HG02763 (cell line): ENCODE data around the gene HSD17B2.
"Not testable (repeated sequence)": the region's sequence is repeated elsewhere in the genome, so short reads cannot be mapped to it uniquely, and the experiment has no call there.

Experiments
- ATAC-seq: cut with Tn5 transposase; IDR thresholded peaks from one replicate; pipeline ENCODE4 v1.9.1; 2021; ENCODE audit warnings: mild to moderate bottlenecking, moderate library complexity; ENCODE audit not compliant: unreplicated experiment

The HSD17B2 gene

GRCh38 chr16:82074019-82074558 lies 39.0 kb downstream of the HSD17B2 start:
- no peak for ATAC-seq

- no peak for ATAC-seq
Observed at GRCh38 chr16:82078125-82078524, 43.1 kb downstream of the HSD17B2 start.

DNA sequence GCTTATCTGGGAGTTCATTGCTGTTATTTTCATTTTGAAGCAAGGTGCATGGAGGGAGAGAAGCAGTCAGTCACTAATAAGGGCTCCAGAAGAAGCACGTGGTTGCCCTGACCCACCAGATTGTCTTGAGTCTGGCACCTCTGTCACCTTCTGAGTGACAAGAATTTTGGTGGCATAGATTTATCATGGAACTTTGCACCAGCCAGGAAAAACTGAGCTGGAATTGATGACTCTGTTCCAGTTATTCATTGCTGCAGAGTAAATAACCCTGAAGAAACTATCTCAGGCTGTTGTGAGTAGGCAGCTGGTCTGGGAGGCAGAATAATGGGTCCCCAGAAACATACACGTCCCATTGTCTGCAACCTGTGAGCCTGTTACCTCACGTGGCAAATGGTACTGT lies 44.8 kb downstream of the HSD17B2 start:
- ATAC-seq: no peak

- no peak for ATAC-seq
Observed at GRCh38 chr16:82081264-82081663, 46.2 kb downstream of the HSD17B2 start.

DNA sequence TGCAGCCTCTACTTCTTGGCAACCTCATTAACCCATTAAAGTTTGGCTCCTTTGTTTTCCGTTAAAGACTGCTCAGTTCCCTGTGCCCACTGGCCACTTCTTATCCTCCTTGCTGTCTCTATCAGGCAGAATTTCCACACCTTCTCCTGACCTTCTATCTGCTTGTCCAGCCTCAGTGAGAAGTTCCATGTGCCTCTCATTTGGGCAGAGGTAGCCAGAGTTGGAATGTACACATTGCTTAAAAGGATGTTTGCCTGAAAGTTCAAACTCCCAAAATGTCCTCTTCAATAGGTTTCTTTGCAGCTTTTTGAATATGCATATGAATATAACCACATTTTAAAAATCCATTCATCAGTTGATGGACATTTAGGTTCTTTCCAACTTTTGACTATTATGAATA lies 47.0 kb downstream of the HSD17B2 start:
- no peak for ATAC-seq

DNA sequence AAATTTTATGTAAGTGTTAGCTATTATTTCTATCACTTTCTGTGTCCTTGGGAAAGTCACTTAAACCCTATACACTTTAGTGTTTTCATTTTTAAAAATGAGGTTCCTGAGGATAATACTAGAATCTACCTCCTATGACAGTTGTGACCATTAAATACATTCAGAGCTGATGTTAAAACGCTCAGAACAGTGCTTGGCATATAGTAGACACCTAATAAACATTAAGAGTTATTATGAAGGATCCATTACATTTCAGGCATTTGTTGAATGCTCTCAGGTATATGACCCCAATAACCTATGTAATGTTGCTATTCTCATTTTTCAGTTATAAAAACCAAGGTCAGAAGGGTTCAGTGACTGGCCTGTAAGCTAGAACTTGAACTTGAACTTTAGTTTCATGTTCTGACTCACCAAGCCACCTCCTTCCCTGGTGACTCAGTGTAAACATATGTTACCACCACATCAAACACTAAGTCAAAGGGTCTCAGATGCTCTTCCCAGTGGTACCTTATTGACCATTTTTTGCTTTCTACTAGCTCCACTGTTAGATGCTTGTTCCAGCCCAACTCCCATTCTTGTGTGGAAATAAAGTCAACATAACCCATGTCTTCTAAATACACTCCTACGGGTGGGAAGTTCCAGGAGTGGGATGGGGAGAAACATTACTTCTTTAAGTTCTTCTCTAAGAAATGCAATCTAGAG lies 47.6 kb downstream of the HSD17B2 start:
- ATAC-seq: no peak

GRCh38 chr16:82083710-82084353 lies 48.8 kb downstream of the HSD17B2 start:
- ATAC-seq: no peak

DNA sequence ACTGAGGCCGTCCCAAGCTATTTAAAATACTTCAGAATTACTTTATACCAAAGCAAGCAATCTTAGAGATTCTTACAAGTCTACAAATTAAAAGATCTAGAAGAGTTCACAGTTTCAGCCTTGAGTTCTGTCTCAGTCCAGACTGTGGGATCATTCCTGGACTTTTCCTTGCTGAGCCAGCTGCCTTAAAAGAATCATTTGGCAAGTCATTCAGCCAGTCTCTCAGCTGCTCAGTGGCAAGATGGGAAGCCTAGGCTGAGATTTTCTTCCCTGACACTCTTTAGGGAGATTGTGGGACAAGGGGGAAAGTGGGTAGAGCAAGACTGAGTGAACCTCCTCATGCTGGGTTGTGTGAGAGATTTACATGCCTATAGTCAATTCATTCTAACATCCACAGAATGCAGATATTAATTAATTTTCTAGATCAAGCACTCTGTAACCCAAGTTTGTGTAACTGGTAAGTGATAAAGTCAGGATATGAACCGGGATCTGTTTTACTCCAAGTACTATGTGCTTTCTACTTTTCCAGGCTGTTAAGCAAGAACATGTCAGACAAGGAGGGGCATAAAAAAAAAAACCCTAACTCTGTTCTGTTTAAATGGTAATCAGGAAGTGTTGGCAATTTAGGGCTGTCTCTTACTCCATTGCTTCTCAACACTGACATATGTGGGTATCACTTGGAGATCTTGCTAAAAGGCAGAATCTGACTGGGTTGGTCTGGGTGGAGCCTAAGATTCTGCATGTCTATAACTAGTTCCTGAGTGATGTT lies 50.1 kb downstream of the HSD17B2 start:
- ATAC-seq: no peak

- ATAC-seq: no peak
Observed at GRCh38 chr16:82088483-82088882, 53.4 kb downstream of the HSD17B2 start.

DNA sequence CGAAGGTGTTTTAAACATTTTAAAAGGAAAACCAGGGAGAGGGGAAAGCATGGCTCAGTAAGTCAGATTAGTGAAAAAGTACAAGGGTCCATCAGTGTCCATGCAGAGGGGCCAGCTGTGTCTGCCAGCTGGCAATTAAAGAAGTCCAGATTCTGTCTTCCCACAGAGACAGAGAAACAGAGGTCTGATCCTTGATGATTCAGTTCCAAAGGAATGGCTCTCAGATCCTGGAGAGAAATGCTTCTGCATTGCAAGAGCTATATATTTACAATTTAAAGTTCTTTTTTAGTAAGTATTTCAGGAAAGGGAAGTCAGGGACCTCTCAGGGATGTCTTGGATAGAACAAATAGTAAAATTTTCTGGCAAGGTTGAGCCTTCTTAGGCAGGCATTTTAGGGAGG lies 56.2 kb downstream of the HSD17B2 start:
- no peak for ATAC-seq

DNA sequence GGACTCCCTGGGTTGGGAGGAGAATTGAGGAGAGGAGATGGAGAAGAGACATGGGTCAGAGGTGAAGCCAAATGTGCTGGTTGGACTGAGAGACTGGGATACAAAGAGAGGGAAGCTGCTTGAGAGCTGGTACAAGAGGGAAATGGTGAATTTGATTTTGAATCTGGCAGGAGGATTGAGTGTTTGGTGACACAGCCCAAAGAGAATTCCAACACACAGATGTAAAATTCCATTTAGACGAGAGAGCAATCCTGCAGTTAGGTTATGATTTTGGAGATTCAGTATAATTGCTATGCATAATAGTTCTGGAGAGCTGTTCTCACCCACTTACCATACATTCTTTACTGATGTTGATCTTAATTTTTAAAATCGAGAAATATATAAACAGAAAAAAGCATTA lies 57.7 kb downstream of the HSD17B2 start:
- no peak for ATAC-seq

DNA sequence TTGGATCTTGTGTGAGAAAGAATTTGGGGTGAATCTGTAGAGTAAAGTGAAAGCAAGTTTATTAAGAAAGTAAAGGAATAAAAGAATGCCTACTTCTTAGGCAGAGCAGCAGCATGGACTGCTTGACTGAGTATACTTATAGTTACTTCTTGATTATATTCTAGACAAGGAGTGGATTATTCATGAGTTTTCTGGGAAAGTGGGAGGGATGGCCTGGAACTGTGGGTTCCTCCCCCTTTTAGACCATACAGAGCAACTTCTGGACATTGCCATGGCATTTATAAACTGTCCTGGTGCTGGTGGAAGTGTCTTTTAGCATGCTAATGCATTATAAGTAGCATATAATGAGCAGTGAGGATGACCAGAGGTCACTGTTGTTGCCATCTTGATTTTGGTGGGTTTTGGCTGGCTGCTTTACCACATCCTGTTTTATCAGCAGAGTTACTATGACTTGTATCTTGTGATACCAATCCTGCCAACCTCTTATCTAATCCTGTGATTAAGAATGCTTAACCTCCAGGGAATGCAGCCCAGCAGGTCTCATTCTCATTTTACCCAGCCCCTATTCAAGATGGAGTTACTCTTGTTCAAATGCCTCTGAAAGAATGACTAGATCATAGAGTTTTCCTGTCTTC lies 58.7 kb downstream of the HSD17B2 start:
- ATAC-seq: no peak

DNA sequence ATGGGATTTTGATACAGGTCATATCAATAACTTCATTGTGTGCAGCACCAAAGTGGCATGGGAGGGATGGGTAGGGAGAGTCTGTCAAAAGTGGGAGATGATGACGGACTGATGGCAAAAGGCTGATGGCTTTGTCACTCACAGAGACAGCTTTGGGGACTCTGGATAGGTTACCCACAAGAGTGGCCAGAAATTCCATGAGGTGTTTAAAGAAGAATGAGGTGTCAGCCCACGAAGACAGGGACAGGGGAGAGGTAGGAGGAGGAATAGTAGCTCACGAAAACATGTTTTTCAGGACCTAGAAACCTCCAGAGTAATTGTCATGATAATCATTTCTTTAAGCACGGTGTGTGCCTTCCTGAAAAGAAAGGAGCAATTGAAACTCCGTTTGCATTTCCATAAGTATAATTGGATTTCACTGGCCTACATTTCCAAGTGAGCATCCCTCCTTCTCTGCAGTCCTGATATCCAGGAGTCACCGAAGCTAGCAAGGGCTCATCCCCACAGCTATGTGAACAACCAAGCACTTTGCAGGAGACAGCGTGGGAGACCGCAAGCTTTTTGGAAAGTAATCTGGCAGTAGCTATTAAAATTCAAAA lies 60.0 kb downstream of the HSD17B2 start:
- ATAC-seq: no peak

- ATAC-seq: no peak
Observed at GRCh38 chr16:82096641-82097040, 61.6 kb downstream of the HSD17B2 start.

GRCh38 chr16:82105107-82105506 lies 70.1 kb downstream of the HSD17B2 start:
- no peak for ATAC-seq

DNA sequence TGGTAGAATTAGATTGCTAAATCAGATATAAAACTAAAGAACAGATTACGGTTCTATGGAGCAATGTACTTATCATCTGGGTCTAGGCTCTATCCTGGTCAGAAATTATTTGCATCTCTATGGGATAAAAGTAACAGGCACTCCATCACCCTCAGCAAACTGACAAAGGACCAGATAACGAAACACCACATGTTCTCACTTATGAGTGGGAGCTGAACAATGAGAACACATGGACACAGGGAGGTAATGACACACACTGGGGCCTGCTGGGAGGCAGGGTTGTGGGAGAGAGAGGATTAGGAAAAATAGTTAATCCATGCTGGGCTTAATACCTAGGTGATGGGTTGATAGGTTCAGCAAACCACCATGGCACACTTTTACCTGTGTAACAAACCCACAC lies 73.0 kb downstream of the HSD17B2 start:
- ATAC-seq: no peak

DNA sequence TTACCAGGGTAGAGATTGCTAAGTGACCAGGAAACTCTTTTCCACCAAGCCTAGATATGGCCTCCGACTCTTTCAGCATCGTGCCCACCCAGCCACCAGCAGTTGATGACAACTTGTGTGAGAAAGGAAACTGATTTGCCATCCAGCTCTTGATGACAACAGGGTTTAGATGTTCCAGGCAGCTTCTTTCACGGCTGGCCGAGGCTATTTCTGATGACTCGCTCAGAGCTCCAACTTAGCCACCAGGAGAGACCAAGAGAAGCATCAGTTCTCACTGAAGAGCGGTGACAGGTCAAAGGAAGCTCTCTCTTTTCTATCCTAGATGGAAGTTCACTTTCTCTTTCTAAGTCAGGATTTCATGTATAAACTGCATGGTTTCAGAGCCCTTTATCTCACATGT lies 73.7 kb downstream of the HSD17B2 start:
- ATAC-seq: no peak

- ATAC-seq: not testable (repeated sequence)
Observed at GRCh38 chr16:82109266-82109665, 74.2 kb downstream of the HSD17B2 start.

GRCh38 chr16:82111944-82112343 lies 76.9 kb downstream of the HSD17B2 start:
- no peak for ATAC-seq

GRCh38 chr16:82113741-82114140 lies 78.7 kb downstream of the HSD17B2 start:
- ATAC-seq: no peak

DNA sequence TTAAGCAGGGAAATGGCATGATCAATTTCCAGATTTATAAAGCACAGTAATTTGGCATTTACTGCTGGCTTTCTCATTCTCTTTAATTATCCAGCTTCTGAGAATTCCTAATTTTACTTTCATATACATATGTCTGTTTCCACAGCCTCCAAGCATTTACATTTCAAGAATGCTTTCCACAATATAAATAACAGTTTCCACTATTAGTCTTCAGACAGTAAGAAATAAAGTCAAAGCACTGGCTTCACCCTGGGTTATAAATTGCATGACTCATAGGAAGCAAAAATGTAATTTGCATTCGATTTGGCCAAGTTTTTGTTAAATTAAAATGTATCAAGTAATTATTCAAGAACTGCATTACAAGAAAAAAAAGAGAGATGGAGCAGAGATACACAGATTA lies 81.5 kb downstream of the HSD17B2 start:
- no peak for ATAC-seq
